Transverse colon (tissue), 4 donors: ENCODE results near the gene HMCN2. TPM values are rescaled to one million over a fixed set of nuclear protein-coding genes. Genes with fewer than 3 reads are reported as not detected.

ENCODE experiments used
- DNase-seq: peaks from one replicate; pipeline ENCODE4 v3.0.0-alpha.2; 2019
- H3K27ac ChIP-seq, 4 donors: fragments of 200-600 bp; sonication (generic); 2 replicates each; pipeline ENCODE4 v1.5.1; 2016 to 2018; ENCODE audit warnings: inconsistent platforms in 4 of 4
- H3K27me3 ChIP-seq: fragments of 200-600 bp; sonication (generic); 2 replicates; pipeline ENCODE4 v1.5.1; 2017; ENCODE audit warnings: inconsistent platforms
- H3K36me3 ChIP-seq, 4 donors: fragments of 200-600 bp; sonication (generic); 2 replicates each; pipeline ENCODE4 v1.5.1; 2017 to 2019; ENCODE audit warnings: inconsistent platforms in 4 of 4
- H3K4me1 ChIP-seq, 4 donors: fragments of 200-600 bp; sonication (generic); 2 replicates each; pipeline ENCODE4 v1.5.1; 2017 to 2020; ENCODE audit warnings: inconsistent platforms in 4 of 4
- H3K4me3 ChIP-seq, 4 donors: fragments of 200-600 bp; sonication (generic); 1 replicate in 1 of 4; 2 replicates in 3 of 4; pipeline versions ENCODE4 v1.5.1 to v1.6.1; 2017 to 2019; ENCODE audit warnings: inconsistent platforms in 4 of 4
- H3K9me3 ChIP-seq, 2 donors: fragments of 200-600 bp; sonication (generic); 2 replicates each; pipeline ENCODE4 v1.5.1; 2017 to 2019; ENCODE audit warnings: inconsistent platforms in 2 of 2
- EP300 ChIP-seq: sonication (generic); formaldehyde crosslinking; IDR thresholded peaks from one replicate; pipeline ENCODE4 v1.6.1; 2017; ENCODE audit warnings: antibody characterized with exemption, low read depth
- POLR2A ChIP-seq: fragments of 450-650 bp; IDR thresholded peaks from one replicate; pipeline ENCODE4 v1.6.1; 2016; ENCODE audit warnings: antibody characterized with exemption, mild to moderate bottlenecking, moderate library complexity
- POLR2AphosphoS5 ChIP-seq, 3 donors: sonication (generic); formaldehyde crosslinking; IDR thresholded peaks; one replicate each; pipeline ENCODE4 v1.6.1; 2016; ENCODE audit warnings: antibody characterized with exemption in 3 of 3
- WGBS, 2 donors: methylation state at CpG; one replicate each; pipeline ENCODE4 v1.1.5; 2018; ENCODE audit warnings: low coverage in 1 of 2; 5-methylcytosine and 5-hydroxymethylcytosine counted together
- in situ Hi-C, 4 donors: fragments of 200-750 bp; cut with MboI; loops; one replicate each; pipeline versions ENCODE4 v1.15.0 to v1.15.1; 2017; ENCODE audit warnings: low sequenced_read_pairs in 3 of 4, low pct_ligation_motif_present in 1 of 4, low pct_unique_long_range_greater_than_20kb in 1 of 4
- intact Hi-C: fragments of 100-400 bp; cut with DNase I; formaldehyde crosslinking; loops from one replicate; pipeline ENCODE4 v1.15.1; 2023; ENCODE audit warnings: low total_unique reads
- total RNA-seq, 4 donors: library from RNA; depleted of rRNA; stranded (reverse); fragments of >200 nt; gene quantifications; one replicate each; pipeline ENCODE4 v1.1.0, GENCODE V29; 2016
- TF ChIP-seq, protein P1 (sequence below), 5 experiments: fragments of 200-600 bp in 3 of 5; fragments of 450-650 bp in 2 of 5; sonication (generic) in 3 of 5; IDR thresholded peaks; 1 replicate in 2 of 5; 2 replicates in 3 of 5; pipeline ENCODE4 v1.5.1; 2016 to 2017; ENCODE audit warnings: antibody characterized with exemption in 5 of 5, inconsistent platforms in 3 of 5, mild to moderate bottlenecking in 2 of 5, moderate library complexity in 1 of 5

HMCN2 gene
- total RNA-seq, 4 donors from 2014 or later: 7.8 to 40.0 (median 15.2) TPM

DNA sequence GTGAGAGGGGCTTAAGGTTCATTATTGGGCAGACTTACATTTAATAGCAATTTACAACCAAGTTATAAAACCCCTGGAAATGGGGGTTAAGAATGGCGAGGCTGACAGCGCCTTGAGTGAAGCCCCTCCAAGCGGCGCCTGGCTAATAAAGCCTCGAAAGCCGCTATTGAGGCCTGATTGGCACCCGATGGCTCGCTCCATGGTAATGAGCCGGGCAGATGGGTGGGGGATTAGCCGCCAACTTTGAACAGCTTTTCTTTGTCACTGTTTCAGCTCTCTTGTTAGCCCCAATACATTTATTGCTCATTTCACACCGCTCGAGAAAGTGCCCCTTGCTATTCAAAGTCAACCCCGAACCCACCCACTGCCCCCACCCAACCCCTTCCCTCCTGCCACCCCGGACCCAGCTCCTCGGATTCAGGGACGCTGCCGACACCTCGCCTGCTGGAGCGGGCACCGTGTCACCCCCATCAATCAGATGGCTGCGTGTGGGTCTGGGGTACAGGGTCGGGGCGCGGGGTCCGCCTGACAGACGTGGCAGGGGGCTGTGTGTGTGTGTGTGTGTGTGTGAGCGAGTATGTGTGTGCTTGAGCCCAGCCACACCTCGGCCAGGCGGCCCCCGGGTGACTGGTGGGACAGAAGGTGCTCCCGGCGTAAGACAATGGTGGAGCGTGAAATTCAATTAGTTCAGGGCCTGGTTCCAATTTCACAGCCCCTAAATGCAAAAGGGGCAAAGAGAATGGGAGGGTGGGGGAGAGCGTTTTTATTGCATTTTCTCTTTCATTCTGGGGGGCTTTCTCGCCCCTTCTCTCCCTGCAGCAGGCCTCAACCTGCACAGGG, 213.4 kb downstream of the HMCN2 start:
- TF ChIP-seq POLR2AphosphoS5 (IDR thresholded peaks at IDR 0.05): no peak
- intact Hi-C loops (no loop called here), in situ Hi-C loops (loop anchor here in 1 of 4 donors (10.0 kb wide), 1 partner anchor 196 kb away; no protein-coding TSS in a partner anchor)
- WGBS, 2 donors: 87 to 93% methylated on average over 5 to 34 of the region's 35 CpGs
- Histone ChIP-seq H3K36me3 (no peaks in the 10 kb centered on the region), H3K27me3 (no peaks in the 10 kb centered on the region), H3K27ac (no peak overlapping the region), H3K4me1 (no peaks in the 10 kb centered on the region), H3K9me3 (no peaks in the 10 kb centered on the region), H3K4me3 (no peak overlapping the region)
- no peak for DNase-seq

DNA sequence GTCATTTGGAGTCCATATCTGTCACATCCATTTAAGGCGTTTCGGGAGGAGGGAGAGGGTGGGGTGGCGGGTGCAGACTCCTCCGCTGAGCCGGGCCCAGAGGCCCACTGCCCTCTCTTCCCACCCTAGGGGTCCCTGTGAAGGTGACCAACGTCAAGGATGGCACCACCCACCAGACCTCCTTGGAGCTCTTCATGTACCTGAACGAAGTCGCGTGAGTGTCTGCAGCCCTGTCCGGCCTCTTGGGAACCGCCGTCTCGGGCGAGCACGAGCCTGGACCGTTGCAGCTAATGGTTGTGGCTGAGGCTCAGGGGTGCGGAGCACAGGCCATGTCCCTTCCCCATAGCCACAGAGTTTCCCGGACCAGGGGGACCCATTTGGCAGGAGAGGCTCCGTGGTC, 214.0 kb downstream of the HMCN2 start:
- no peaks in the 10 kb centered on the region for H3K27me3 ChIP-seq
- H3K27ac ChIP-seq: no peak overlapping the region
- WGBS, 2 donors: 80 to 92% methylated on average over 1 to 18 of the region's 19 CpGs
- TF ChIP-seq EP300 (no peak), POLR2AphosphoS5 (IDR thresholded peaks at IDR 0.05) (no peak), POLR2A (no peak)
- TF ChIP-seq, protein P1, sequence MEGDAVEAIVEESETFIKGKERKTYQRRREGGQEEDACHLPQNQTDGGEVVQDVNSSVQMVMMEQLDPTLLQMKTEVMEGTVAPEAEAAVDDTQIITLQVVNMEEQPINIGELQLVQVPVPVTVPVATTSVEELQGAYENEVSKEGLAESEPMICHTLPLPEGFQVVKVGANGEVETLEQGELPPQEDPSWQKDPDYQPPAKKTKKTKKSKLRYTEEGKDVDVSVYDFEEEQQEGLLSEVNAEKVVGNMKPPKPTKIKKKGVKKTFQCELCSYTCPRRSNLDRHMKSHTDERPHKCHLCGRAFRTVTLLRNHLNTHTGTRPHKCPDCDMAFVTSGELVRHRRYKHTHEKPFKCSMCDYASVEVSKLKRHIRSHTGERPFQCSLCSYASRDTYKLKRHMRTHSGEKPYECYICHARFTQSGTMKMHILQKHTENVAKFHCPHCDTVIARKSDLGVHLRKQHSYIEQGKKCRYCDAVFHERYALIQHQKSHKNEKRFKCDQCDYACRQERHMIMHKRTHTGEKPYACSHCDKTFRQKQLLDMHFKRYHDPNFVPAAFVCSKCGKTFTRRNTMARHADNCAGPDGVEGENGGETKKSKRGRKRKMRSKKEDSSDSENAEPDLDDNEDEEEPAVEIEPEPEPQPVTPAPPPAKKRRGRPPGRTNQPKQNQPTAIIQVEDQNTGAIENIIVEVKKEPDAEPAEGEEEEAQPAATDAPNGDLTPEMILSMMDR (IDR thresholded peaks at IDR 0.05): no peak
- no peaks in the 10 kb centered on the region for H3K4me1 ChIP-seq
- no peaks in the 10 kb centered on the region for H3K9me3 ChIP-seq
- H3K4me3 ChIP-seq: no peak overlapping the region
- in situ Hi-C loops (loop anchor here in 1 of 4 donors (10.0 kb wide), 1 partner anchor 195 kb away; no protein-coding TSS in a partner anchor), intact Hi-C loops (no loop called here)
- H3K36me3 ChIP-seq: no peaks in the 10 kb centered on the region
- DNase-seq: no peak

DNA sequence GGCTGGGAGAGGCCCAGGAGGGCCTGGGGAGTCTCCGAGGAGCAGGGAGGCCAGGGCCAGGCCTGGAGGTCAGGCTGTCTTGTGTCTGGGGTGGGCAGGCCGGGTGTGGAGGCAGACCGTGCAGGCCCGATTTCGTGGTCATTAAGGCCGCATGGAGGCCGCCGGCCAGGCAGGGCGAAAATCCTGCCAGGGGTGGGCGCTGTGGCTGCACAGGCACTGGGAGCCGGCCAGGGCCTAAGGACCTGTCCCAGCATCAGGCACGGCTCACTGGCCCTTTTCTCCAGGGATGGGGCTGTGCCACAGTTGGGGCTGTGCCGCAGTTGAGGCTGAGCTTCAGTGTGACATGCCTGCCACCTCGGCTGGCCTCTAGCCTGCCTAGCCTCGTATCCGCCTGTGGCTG, 215.1 kb downstream of the HMCN2 start:
- Histone ChIP-seq H3K9me3 (no peaks in the 10 kb centered on the region), H3K4me1 (no peaks in the 10 kb centered on the region), H3K27me3 (no peaks in the 10 kb centered on the region), H3K4me3 (no peak overlapping the region), H3K27ac (no peak overlapping the region), H3K36me3 (no peaks in the 10 kb centered on the region)
- intact Hi-C loops (no loop called here), in situ Hi-C loops (no loop called here)
- 80% methylated on average over 10 of the region's 16 CpGs; no CpG with 5 or more reads in 1 of the 2 donors for WGBS, 2 donors
- DNase-seq: no peak
- TF ChIP-seq POLR2AphosphoS5 (IDR thresholded peaks at IDR 0.05): no peak
- TF ChIP-seq EP300: no peak
- TF ChIP-seq, protein P1 (IDR thresholded peaks at IDR 0.05): no peak
- TF ChIP-seq POLR2A: no peak

DNA sequence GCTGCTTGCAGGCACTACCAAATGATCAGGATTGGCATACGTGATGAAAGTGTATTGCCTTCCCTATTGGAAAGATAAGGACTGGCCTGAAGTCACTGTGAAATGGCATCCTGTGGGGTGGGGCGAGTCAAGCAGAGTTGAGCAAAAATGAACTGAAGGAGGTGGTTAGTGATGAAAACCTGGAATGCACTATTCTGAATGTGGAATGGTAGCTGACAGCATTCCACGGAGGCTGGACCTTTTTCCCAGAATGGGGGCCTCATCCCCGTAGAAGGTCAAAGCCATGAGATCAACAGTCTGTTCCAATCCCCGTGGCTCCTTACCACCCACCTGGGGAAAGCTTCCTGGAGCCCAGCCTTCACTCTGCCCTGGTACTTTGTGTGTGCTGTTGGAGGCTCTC, 216.9 kb downstream of the HMCN2 start:
- Histone ChIP-seq H3K9me3 (no peaks in the 10 kb centered on the region), H3K27me3 (no peaks in the 10 kb centered on the region), H3K4me1 (no peaks in the 10 kb centered on the region), H3K27ac (no peak overlapping the region), H3K36me3 (no peaks in the 10 kb centered on the region), H3K4me3 (no peak overlapping the region)
- intact Hi-C loops: no loop called here
- WGBS, 2 donors: 40 to 68% methylated on average over 1 to 5 of the region's 5 CpGs
- in situ Hi-C loops: no loop called here
- TF ChIP-seq POLR2AphosphoS5 (IDR thresholded peaks at IDR 0.05): no peak
- TF ChIP-seq EP300: no peak
- TF ChIP-seq POLR2A: no peak
- TF ChIP-seq, protein P1 (IDR thresholded peaks at IDR 0.05): no peak
- DNase-seq: no peak
